ENCODE measurements around the gene NPIPA8.
"Not testable (repeated sequence)": the region's sequence is repeated elsewhere in the genome, so short reads cannot be mapped to it uniquely, and the experiment has no call there.

DNA sequence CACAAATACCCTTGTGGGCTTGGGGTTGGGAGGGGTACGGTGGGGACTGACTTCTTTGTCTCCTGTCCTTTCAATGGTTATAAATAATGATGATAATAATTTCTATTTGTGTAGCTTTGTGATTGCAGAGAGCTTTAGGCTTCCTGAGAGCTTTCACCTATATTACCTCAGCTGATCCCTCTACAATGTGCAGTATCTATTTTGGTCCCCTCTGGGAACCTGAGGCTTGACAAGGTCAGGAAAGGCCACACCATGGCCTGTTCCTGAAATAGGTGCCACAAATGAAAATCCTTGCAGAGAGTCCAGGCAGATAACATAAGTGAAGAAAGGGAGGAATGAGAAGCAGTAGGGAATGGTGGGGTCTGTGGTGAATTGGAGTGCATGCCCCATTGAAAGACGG is 45.6 kb downstream of the NPIPA8 start:
- TF ChIP-seq CTCF, EP300, POLR2A (IDR thresholded peaks at IDR 0.05): not testable (repeated sequence)
